Motor neuron (in vitro differentiated cells): ENCODE measurements around the gene ARHGAP6. TPM values are rescaled to one million over a fixed set of nuclear protein-coding genes. Genes with fewer than 3 reads are reported as not detected.
"Not testable (repeated sequence)": the region's sequence is repeated elsewhere in the genome, so short reads cannot be mapped to it uniquely, and the experiment has no call there.

Experiments
- ATAC-seq, 8 experiments: fragments of 200-7000 bp; cut with Tn5 transposase; replicated peaks in 6 of 8; 2 replicates each; pipeline ENCODE4 v1.8.0; 2021; ENCODE audit warnings: mild to moderate bottlenecking in 8 of 8, moderate library complexity in 8 of 8
- H3K27ac ChIP-seq, 2 donors: fragments of 250-450 bp; sonication (Bioruptor Pico); 2 replicates each; pipeline ENCODE4 v1.9.0; 2021; ENCODE audit warnings: antibody characterized with exemption in 2 of 2, mild to moderate bottlenecking in 2 of 2, moderate library complexity in 1 of 2
- H3K4me1 ChIP-seq, 2 donors: fragments of 250-450 bp; sonication (Bioruptor Pico); replicated peaks in 1 of 2; 2 replicates each; pipeline ENCODE4 v1.6.1; 2021; ENCODE audit warnings: antibody characterized with exemption in 2 of 2, mild to moderate bottlenecking in 2 of 2, moderate library complexity in 1 of 2
- H3K4me3 ChIP-seq, 5 donors: fragments of 250-450 bp; sonication (Bioruptor Pico); 2 replicates each; pipeline ENCODE4 v1.9.0; 2021; ENCODE audit warnings: antibody characterized with exemption in 5 of 5, mild to moderate bottlenecking in 5 of 5, moderate library complexity in 4 of 5
- WGBS, 10 experiments: fragments of 450-650 bp; shearing (Covaris generic); methylation state at CpG; one replicate each; pipeline ENCODE4 v1.0.0; 2022; 5-methylcytosine and 5-hydroxymethylcytosine counted together
- in situ Hi-C, 9 experiments: fragments of 400-800 bp; cut with MboI; loops; one replicate each; pipeline ENCODE4 v1.15.0; 2021; ENCODE audit warnings: low sequenced_read_pairs in 9 of 9, low pct_unique_long_range_greater_than_20kb in 2 of 9; ENCODE audit not compliant: unreplicated experiment in 9 of 9
- total RNA-seq, 8 experiments: library from RNA; unstranded; fragments of 300-600 nt; gene quantifications; 2 replicates each; pipeline versions ENCODE4 v1.2.3 to v1.2.4, GENCODE V29; 2022

Gene ARHGAP6
- total RNA-seq, 8 experiments from 2014 or later = 0.50 to 7.6 (median 2.6) TPM

DNA sequence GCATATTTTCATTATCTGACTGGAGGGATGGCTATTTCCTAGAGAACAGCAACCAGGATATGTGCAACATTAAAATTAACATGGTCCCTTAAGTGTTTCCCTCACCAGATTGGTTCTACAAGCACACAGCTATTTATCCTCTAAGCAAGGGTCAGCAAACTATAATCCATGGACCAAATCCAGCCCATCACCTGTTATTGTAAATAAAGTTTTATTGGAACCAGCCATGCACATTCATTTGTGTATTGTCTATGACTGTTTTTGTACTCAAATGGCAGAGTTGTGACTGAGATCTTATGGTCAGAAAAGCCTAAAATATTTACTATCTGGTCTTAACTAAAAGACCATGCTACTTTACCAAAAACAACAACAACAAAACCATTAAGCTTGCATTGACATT, 294.6 kb downstream of the ARHGAP6 start:
- no peak overlapping the region for H3K27ac ChIP-seq
- H3K4me3 ChIP-seq = no peak overlapping the region
- ATAC-seq = no peak
- in situ Hi-C loops = no loop called here
- H3K4me1 ChIP-seq = no peaks in the 10 kb centered on the region

DNA sequence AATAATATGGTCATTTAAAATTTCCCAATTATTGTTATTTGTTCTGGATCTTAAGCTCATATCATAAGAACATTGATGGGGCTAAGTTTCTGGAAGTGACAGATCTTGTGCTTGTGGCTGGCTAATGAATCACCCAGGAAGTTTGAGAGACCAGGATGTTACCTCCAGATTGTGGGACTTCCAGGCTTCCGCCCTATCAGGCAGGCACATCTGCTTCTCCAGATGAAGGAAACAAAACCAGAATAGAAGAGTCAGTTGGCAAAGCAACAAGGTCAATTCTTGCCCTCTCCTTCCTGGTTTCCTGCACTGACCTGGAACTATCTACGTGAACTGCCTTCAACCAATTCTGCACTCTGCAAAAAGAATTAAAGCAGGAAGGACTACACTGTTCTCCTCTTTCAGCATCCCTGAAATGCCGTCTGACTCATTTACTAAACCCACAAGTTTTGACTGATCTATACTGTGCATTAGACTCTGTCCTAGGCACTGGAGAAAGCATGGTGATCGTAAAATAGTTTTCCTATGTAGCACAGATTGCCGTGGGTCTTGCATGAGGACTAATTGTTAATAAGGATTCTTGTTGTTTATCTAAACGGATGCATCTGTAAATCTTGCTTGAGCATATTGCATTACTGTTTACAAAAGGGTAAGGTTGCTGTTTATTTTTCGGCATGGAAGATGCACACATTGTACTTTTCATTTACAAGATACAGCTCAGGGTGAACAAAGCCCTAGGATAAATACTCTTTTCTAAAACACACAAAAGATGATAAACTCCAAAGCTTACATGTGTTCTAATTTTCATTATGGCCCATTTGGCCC, 297.9 kb downstream of the ARHGAP6 start:
- Histone ChIP-seq H3K27ac (no peak overlapping the region), H3K4me3 (no peak overlapping the region), H3K4me1 (no peaks in the 10 kb centered on the region)
- in situ Hi-C loops = no loop called here
- no peak for ATAC-seq
- 53 to 94% (median 67%) methylated on average over 1 to 4 of the region's 7 CpGs; no CpG with 5 or more reads in 5 of the 10 experiments for WGBS, 10 experiments

DNA sequence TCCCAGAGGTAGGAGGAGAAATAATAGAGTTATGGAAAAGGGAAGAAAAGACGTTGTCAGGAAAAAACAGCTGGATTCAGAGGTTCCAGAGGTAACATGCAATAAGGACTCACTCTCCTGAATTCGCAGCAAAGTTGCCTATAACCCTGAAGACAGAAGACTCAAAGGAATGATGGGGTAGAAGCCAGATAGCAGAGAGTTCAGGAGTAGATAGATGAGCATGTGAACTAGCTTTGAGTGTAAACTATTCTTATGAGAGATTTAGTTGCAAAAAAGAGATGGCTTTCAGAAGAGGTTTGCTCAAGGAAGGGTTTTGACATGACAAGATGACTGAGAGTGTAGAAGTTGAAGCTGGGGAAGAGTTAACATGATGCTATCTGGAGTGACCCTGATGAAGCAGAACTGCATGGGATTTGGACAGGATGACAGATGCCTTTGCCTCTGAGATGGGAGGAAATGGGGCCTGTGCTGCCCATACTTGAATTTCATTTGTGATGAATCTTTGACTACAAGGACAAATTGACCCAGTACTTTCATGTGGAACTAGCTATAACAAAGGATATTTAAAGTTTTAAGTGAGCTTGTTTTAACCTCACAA, 298.6 kb downstream of the ARHGAP6 start:
- in situ Hi-C loops = no loop called here
- H3K27ac ChIP-seq = no peak overlapping the region
- H3K4me3 ChIP-seq = no peak overlapping the region
- WGBS, 10 experiments = 33 to 100% (median 75%) methylated on average over 1 to 2 of the region's 2 CpGs; no CpG with 5 or more reads in 4 of the 10 experiments
- H3K4me1 ChIP-seq = no peaks in the 10 kb centered on the region
- no peak for ATAC-seq

DNA sequence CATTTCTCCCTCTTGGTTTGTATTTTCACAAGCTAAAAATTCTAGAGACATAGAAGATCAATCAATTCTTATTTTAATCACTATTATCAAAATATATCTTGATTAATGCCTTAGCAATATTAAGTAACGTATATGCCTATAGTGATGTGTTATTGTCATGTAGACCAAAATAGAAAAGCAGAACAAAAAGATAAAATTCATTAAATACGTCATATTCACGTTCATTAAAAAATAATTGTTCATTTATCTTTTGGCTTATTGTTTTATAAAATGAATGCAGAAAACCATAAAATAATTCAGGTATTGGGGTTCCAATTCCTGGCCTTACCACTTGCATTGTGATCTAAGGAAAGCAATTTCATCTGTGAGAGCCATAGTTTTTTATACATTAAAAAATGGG, 300.3 kb downstream of the ARHGAP6 start:
- H3K27ac ChIP-seq = no peak overlapping the region
- H3K4me1 ChIP-seq = no peaks in the 10 kb centered on the region
- no peak for ATAC-seq
- WGBS, 10 experiments = 60 to 97% (median 88%) methylated on average over 2 to 3 of the region's 3 CpGs; no CpG with 5 or more reads in 4 of the 10 experiments
- in situ Hi-C loops = no loop called here
- no peak overlapping the region for H3K4me3 ChIP-seq

DNA sequence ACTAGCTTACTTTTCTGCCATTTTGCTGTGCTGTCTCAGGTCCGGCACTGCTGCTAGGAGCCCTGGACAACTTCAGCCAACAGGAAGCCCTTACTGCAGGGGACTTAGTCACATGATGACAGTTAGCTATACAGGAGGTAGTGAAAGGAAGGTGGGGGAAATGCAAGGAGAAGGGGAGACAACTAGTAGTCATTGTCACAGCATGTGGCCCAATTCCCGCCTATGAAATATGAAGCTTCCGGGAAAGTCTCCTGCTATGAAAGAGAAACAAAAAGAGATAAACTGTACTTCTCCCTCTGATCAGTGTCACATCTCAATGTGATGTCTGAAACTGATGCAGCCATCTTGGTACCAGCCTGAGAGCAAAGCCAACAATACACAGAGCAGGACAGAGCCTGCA, 300.9 kb downstream of the ARHGAP6 start:
- H3K27ac ChIP-seq = no peak overlapping the region
- H3K4me3 ChIP-seq = no peak overlapping the region
- in situ Hi-C loops = no loop called here
- H3K4me1 ChIP-seq = no peaks in the 10 kb centered on the region
- no peak for ATAC-seq
- 89 to 100% (median 100%) methylated on average over 1 to 2 of the region's 3 CpGs; no CpG with 5 or more reads in 6 of the 10 experiments for WGBS, 10 experiments

DNA sequence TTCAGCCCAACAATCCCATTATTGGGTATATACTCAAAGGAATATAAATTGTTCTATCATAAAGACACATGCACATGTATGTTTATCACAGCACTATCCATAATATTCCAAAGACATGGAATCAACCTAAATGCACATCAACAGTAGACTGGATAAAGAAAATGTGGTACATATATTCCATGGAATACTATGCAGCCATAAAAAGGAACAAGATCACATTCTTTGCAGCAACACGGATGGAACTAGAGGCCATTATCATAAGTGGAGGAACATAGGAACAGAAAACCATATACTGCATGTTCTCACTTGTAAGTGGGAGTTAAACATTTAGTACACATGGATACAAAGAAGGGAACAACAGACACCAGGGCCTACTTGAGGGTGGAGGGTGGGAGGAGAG, 301.9 kb downstream of the ARHGAP6 start:
- H3K4me3 ChIP-seq, H3K27ac ChIP-seq, in situ Hi-C loops, H3K4me1 ChIP-seq, ATAC-seq: not testable (repeated sequence)
- 45 to 100% (median 100%) methylated on average over 1 of the region's 1 CpG; no CpG with 5 or more reads in 7 of the 10 experiments for WGBS, 10 experiments

DNA sequence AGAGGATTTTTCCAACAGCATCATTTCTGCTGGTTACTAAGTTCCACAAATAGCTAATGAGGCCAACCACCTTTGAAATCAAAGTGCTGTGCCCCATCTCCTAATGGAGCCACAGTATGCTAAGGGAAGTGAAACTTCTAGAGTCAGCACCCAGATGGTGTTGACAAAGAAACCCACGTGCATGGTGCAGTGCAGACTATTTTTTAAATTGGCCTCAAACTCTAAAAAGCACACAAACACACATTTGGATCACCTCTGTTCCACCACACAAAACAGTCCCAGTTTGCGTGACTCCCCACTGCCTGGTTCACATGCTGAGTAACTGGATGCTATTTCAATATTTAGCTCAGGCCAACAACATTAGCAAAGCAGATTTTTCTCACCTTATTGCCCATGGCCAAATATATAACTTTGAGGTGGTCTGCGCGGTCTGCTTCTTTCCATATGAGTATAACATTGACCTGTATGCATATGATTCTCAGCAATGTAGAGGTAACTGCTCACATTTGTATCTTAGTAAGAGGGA, 302.6 kb downstream of the ARHGAP6 start:
- in situ Hi-C loops = no loop called here

DNA sequence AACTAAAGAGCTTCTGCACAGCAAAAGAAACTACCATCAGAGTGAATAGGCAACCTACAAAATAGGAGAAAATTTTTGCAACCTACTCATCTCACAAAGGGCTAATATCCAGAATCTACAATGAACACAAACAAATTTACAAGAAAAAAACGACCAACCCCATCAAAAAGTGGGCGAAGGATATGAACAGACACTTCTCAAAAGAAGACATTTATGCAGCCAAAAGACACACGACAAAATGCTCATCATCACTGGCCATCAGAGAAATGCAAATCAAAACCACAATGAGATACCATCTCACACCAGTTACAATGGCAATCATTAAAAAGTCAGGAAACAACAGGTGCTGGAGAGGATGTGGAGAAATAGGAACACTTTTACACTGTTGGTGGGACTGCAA, 304.1 kb downstream of the ARHGAP6 start:
- H3K27ac ChIP-seq, ATAC-seq, H3K4me3 ChIP-seq, H3K4me1 ChIP-seq, in situ Hi-C loops: not testable (repeated sequence)
- 40% methylated on average over 1 of the region's 3 CpGs; no CpG with 5 or more reads in 9 of the 10 experiments for WGBS, 10 experiments

More for the DNA sequence above, 302.6 kb downstream of the ARHGAP6 start:
- WGBS, 10 experiments = 43 to 73% (median 47%) methylated on average over 1 to 4 of the region's 4 CpGs; no CpG with 5 or more reads in 6 of the 10 experiments
- ATAC-seq = no peak
- H3K4me1 ChIP-seq = no peaks in the 10 kb centered on the region
- H3K4me3 ChIP-seq = no peak overlapping the region
- no peak overlapping the region for H3K27ac ChIP-seq

DNA sequence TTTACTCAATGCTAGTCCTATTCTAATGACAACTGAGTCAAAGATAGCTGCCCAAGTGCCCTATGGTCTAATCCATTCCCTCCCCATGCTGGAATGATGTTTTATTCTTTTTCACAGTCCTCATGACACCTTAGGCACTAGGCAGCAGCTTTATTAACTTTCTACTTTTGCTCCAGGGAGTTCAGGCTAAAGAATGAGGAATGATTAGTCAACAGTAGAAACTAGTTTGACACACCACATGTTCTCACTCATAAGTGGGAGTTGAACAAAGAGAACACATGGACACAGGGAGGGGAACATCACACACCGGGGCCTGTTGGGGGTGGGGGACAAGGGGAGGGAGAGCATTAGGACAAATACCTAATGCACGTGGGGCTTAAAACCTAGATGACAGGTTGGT, 309.8 kb downstream of the ARHGAP6 start:
- WGBS, 10 experiments = no CpG with 5 or more reads among the region's 2 CpGs
- H3K27ac ChIP-seq, in situ Hi-C loops, H3K4me1 ChIP-seq, H3K4me3 ChIP-seq: not testable (repeated sequence)
- peak in 1 of 8 experiments; percentile 18 for ATAC-seq

DNA sequence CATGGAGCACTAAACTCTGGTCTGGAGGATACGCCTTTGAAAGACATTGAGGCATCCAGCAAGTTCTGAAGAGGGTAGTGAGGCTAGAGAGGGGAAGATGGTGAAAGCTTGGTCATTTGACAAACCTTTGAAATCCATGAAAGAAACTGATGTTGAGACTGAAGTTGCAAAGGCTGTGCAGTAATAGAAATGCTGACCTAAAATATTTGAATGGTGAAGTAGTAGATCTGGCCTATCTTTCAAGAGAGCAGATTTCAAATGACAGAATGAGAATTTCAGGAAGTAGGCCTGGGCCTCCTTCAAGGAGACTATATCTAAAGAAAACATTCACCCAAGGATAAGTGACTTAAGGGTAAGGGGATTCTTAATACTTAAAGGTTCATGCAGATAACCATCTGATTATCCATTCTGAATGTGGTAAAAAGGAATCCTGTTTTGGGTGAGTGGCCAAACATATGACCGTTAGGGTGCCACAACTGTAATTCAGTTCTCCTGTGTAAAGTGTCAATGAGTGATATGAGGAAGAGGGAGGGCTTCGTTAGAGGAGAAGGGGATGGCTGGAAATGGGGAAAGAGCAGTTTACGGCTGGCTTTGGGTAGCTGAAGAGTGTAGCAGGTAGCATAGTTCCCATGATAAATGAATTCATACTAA, 310.3 kb downstream of the ARHGAP6 start:
- no peak for ATAC-seq
- in situ Hi-C loops = no loop called here
- H3K27ac ChIP-seq = no peak overlapping the region
- 22 to 93% (median 62%) methylated on average over 1 to 4 of the region's 4 CpGs; no CpG with 5 or more reads in 6 of the 10 experiments for WGBS, 10 experiments
- H3K4me3 ChIP-seq = no peak overlapping the region
- no peaks in the 10 kb centered on the region for H3K4me1 ChIP-seq

DNA sequence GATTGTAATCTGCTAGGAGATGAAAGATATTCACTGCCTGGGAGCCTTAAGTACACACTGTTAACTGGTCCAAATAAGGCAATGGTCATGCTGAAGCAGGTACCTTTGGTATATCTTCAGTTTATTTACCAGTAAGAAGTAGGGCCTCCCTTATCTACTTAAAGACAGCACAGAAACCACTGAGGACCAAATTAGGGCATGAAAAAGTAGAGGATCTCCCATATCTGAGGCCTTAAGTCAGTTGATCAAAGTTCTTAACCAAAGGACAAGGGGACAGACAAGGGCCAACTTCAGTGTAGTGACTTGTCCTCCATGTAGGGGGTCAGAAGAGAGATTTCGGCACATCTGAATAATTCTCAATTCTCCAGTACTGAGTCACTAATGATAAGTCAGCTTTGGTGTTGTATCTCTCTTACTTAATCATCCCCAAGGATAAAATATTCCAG, 313.4 kb downstream of the ARHGAP6 start:
- ATAC-seq = no peak
- 100% methylated on average over 1 of the region's 1 CpG; no CpG with 5 or more reads in 9 of the 10 experiments for WGBS, 10 experiments
- Histone ChIP-seq H3K27ac (no peak overlapping the region), H3K4me1 (peaks cover 4 to 5% of the 10 kb centered on the region in 2 donors), H3K4me3 (no peak overlapping the region)
- in situ Hi-C loops = no loop called here

DNA sequence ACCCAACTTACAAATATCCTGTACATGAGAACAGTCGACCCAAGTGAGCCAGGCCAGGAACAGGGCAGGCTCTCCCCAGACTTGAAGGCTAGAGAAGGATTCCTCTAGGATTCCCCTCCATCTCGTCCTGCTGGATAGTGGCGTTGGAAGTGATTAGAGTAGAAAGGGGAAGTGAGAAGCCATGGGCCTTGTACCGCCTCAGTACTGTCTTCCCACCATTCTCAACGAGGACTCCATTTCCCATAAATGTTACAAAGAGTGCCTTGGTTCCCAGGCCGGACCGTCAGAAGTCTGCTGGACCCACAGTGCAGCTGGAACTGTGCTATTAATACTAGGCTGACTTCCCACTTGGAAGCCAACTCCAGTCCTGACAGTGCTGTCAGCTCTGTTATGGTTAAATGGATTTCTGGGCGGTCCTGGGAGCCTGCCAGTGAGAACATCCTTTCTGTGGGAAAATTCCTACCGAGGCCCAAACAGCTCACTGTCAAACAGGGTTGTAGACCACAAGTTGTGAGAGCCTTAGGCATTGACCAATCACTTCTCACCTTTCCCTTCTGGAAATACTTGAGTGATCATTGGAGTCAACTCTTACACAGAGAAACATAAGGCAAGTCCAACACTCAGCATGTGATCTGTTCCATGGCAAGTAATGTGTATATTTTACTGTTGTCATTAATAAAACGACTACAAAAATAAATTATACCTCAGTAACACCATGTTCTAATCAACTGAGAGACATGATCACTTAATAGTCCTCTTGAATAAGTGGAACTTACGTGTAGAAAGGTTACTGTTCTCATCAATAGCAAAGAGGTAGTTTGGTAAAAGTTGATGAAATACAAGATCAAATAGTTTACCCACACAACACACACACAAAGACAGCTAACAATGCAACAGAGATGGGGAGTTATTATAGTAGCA, 314.1 kb downstream of the ARHGAP6 start:
- peak in 3 of 8 experiments; percentile 33 to 85 (median 79) for ATAC-seq
- 6 to 100% (median 41%) methylated on average over 1 to 11 of the region's 11 CpGs; no CpG with 5 or more reads in 4 of the 10 experiments for WGBS, 10 experiments
- Histone ChIP-seq H3K4me1 (peaks cover 4 to 10% of the 10 kb centered on the region in 2 donors), H3K27ac (no peak overlapping the region), H3K4me3 (no peak overlapping the region)
- in situ Hi-C loops = no loop called here
